ENCODE data around the gene SH3GL2. TPM values are rescaled to one million over a fixed set of nuclear protein-coding genes. Genes with fewer than 3 reads are reported as not detected.

SH3GL2 gene
- total RNA-seq (4.5 TPM), polyA plus RNA-seq (2.4 TPM)

DNA sequence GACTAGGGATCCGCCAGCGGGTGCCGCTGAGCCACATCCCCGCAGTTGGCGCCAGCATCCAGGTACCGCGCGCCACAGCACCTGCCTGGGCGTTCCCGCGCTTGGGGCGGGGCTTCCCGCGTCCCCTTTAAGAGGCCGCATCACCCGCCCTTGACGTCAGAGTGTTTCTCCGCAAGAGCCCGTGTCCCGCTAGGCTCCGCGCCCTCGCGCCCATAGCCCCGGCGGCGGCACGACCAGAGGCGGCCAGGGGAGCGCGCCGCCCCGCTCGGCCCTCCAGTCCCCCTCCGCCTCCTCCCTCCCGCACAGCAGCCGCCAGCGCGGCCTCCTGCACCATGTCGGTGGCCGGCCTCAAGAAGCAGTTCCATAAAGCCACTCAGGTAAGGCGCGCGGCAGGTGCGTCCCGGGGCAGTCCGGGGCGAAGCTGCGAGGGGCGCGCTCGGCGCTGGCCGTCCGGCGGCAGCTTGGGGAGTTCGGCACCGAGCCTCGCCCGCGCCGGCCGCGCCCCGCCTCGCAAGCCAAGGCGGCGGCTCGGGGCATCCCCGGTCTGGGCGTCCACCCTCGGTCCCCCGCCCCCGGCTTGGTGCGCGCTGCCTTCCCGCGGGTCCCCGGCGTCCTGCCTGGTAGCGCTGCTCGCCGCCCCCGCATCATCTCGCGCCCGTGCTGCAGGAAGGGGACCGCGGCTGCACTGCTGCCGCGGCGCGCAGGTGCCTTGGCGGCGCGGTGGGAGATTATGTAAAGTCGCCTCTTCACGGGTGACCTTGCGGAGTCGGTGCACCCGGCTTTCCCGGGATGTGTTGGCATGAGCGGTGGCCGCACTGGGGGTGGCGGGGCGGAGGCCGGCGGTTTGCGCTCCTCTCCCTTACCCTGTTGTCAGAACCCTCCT is at the start of gene SH3GL2:
Gene SH3GL2, plus strand, starts transcription at position 156 of the 883 bp plus-strand sequence.
- peak within 1 kb of the TSS; percentile 52 for H3K4me3 ChIP-seq (ENCODE audit: low read depth, low read length)
- under 1% methylated on average over 109 of the region's 109 CpGs for WGBS

DNA sequence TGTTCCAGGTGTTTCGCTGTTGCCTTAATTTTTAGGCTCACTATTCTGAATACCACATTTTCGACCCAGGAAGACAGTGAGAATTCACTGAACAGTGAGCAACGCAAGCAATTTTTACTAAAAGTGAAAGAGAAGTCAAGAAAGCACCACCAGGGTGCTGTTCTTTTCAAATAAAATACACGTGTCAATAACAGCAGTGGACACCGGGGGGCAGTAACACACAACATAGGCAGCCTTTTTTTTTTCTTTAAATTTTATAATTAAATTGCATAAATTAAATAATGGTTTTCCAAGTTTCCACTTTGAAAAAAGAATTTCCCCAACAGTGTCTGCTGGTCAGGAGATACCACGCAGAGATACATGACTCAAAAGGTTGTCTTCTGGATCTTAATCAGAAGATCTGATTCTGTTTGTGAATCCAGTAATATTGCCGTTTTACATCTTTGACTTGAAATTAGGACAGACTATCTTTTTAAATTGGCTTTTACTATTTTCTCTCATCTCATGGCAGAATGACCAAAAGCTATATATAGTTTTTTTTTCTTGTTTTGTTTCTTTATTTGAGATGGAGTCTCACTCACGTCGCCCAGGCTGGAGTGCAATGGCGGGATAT is 47.1 kb upstream of the SH3GL2 start:
- 48% methylated on average over 10 of the region's 10 CpGs for WGBS

More for the DNA sequence above, at the start of gene SH3GL2:
- no peak within 1 kb of the TSS for H3K27ac ChIP-seq (ENCODE audit: low read depth)
- H3K36me3 ChIP-seq (ENCODE audit: insufficient read depth) = no peaks in the 10 kb centered on the region
- no peaks in the 10 kb centered on the region for H3K4me1 ChIP-seq (ENCODE audit: insufficient read depth)
- DNase-seq (ENCODE audit: extremely low spot score) = no peak

DNA sequence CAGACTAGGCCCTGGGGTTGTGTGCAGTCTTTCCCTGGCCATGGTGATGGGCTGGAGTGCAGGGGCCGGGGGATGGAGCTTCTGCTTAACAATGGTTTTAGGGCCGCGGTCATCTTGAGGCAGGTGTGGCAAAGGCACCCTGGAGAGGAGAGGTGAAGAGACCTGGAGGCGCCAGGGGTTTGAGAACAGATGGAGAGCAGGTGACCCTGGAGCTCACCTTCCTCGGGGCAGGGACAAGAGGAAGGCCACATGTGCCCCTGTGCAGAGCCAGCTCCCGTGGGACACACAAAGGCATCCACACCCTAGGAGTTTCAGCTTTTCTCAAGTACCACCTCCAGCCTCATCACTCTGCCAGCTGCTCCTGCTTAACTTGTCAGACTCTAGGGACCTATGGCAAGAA is 46.4 kb upstream of the SH3GL2 start:
- H3K27ac ChIP-seq (ENCODE audit: low read depth) = no peak overlapping the region
- H3K4me3 ChIP-seq (ENCODE audit: low read depth, low read length) = no peak overlapping the region
- no peak for DNase-seq (ENCODE audit: extremely low spot score)
- H3K4me1 ChIP-seq (ENCODE audit: insufficient read depth) = no peaks in the 10 kb centered on the region
- no peaks in the 10 kb centered on the region for H3K36me3 ChIP-seq (ENCODE audit: insufficient read depth)
- 85% methylated on average over 6 of the region's 6 CpGs for WGBS

More for the DNA sequence above, 47.1 kb upstream of the SH3GL2 start:
- Histone ChIP-seq H3K4me1 (ENCODE audit: insufficient read depth) (no peaks in the 10 kb centered on the region), H3K27ac (ENCODE audit: low read depth) (no peak overlapping the region), H3K36me3 (ENCODE audit: insufficient read depth) (no peaks in the 10 kb centered on the region), H3K4me3 (ENCODE audit: low read depth, low read length) (no peak overlapping the region)
- DNase-seq (ENCODE audit: extremely low spot score) = peak; percentile 26

DNA sequence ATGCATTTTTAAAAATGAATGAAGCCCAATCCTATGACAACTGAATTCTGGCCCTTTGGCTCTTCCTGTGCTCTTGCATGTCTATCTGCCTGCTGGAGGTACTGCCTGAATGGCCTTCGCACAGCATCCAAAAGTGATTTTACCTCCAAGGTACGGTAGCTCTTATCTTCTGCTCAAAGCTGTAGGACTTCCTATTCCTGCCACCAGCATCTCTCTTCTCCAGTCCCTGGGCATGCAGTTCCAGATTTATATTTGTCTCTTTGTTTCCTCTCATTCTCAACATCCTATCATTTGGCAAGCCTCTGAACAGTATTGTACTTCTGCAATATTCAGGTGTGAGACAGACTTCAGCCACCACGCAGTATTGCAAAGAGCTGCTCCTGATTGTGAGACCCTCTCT is 43.7 kb upstream of the SH3GL2 start:
- no peaks in the 10 kb centered on the region for H3K36me3 ChIP-seq (ENCODE audit: insufficient read depth)
- WGBS = 89% methylated on average over 3 of the region's 3 CpGs
- no peak for DNase-seq (ENCODE audit: extremely low spot score)
- H3K27ac ChIP-seq (ENCODE audit: low read depth) = no peak overlapping the region
- no peaks in the 10 kb centered on the region for H3K4me1 ChIP-seq (ENCODE audit: insufficient read depth)
- H3K4me3 ChIP-seq (ENCODE audit: low read depth, low read length) = no peak overlapping the region

DNA sequence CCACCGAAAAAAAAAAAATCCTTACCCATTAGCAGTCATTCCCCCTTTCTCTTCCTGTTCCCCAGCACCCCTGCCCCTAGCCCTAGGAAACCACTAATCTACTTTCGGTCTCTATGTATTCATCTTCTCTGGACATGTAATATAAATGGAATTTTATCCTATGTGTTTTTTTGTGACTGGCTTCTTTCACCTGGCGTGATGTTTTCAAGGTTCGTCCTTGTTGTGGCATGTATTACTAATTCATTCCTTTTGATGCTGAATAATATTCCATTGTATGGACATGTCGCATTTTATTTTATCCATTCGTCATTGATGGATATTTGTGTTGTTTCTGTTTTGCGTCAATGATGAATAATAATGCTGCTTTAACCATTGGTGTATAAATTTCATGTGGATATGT is 42.8 kb upstream of the SH3GL2 start:
- Histone ChIP-seq H3K36me3 (ENCODE audit: insufficient read depth) (no peaks in the 10 kb centered on the region), H3K27ac (ENCODE audit: low read depth) (no peak overlapping the region), H3K4me3 (ENCODE audit: low read depth, low read length) (no peak overlapping the region), H3K4me1 (ENCODE audit: insufficient read depth) (no peaks in the 10 kb centered on the region)
- no peak for DNase-seq (ENCODE audit: extremely low spot score)
- 92% methylated on average over 7 of the region's 7 CpGs for WGBS

DNA sequence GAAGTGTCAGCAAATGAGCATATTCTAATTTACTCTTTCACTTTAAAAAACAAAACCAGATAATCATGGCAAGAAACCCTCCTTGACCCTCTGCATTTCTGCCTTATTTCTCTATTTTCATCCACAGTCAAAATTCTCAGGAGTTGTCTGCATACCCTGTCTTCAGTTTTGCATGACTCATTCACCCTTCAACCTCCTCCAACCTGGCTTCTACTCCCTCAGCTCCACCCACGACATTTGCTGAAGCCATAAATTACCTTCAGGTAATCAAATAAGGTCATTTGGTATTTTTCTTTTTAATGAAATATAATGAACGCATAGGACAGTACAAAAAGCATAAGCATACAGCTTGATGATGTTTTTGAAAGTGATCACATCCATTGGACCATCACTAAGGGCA is 27.8 kb upstream of the SH3GL2 start:
- no peak overlapping the region for H3K4me3 ChIP-seq (ENCODE audit: low read depth, low read length)
- H3K36me3 ChIP-seq (ENCODE audit: insufficient read depth) = no peaks in the 10 kb centered on the region
- DNase-seq (ENCODE audit: extremely low spot score) = no peak
- H3K4me1 ChIP-seq (ENCODE audit: insufficient read depth) = no peaks in the 10 kb centered on the region
- H3K27ac ChIP-seq (ENCODE audit: low read depth) = no peak overlapping the region
- WGBS = 83% methylated on average over 2 of the region's 2 CpGs

DNA sequence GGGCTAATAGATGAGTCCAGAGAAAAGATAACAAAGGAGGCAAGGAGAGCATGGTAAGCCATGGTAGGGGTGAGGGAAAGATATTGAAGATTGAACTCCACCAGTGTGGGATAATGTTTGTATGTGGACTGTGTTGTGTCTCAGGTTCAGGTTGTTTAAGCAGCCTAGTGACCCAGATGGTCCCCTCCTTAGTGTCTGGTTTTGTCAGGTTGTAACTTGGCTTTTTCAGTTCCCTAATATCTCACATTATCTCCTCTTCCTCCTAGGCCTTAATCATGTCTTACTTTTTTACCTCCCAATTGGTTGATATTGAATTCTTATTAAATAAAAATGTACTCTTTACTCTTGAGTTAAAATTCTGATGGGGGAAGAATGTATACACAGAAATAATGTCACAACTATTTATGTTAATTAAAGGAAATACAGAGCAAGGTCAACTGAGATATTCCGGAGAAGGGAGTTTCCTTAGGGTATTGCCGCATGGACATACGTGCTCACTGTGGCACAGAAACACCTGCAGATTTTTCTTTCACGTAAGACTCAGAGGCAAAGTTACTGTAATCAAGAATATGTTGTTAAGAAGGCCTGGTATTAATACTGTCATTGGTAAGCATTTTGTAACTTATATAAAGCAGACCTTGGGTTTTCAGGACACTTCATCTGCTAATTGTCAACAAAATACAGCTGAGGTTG is 23.4 kb upstream of the SH3GL2 start:
- no peaks in the 10 kb centered on the region for H3K4me1 ChIP-seq (ENCODE audit: insufficient read depth)
- WGBS = 87% methylated on average over 4 of the region's 4 CpGs
- no peak for DNase-seq (ENCODE audit: extremely low spot score)
- H3K27ac ChIP-seq (ENCODE audit: low read depth) = no peak overlapping the region
- no peaks in the 10 kb centered on the region for H3K36me3 ChIP-seq (ENCODE audit: insufficient read depth)
- no peak overlapping the region for H3K4me3 ChIP-seq (ENCODE audit: low read depth, low read length)

DNA sequence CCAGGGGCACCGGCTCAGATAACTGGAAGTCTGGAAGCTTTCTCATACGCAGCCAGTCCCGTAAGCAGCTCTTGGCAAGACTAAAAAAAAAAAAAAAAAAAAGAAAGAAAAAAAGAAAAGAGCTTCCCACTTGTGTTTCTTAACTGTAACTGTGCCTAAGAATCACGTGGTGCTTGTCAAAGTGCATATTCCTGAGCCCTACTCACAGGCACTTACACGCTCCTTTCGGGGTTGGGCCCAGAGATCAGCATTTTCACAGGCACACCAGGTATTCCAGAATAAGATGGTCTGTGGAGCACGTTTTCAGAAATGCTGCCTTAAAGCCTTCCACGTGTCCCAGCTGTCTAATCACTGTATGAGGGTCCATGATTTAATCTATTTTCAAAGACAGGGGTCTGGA is 22.6 kb upstream of the SH3GL2 start:
- no peak overlapping the region for H3K4me3 ChIP-seq (ENCODE audit: low read depth, low read length)
- no peaks in the 10 kb centered on the region for H3K4me1 ChIP-seq (ENCODE audit: insufficient read depth)
- DNase-seq (ENCODE audit: extremely low spot score) = no peak
- H3K27ac ChIP-seq (ENCODE audit: low read depth) = no peak overlapping the region
- WGBS = 73% methylated on average over 8 of the region's 8 CpGs
- no peaks in the 10 kb centered on the region for H3K36me3 ChIP-seq (ENCODE audit: insufficient read depth)

DNA sequence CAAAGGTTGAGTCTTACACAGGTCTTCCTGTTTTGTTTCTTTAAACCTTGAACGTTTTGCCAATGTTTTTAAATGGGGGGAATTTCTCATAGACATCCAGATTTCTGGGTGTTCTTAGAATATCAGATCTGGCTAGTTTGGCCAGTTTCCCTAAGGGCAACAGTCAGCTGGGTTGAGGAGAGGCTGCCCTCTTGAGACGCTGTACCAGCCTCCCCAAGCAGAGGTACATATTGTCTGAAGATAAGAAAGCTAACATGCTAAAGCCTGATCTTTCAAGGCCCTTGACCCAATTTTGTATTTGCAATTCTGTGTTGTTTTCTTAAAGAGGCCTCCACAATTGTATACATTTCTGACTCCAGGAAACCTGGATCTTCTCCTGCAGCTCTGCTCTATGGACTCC is 21.9 kb upstream of the SH3GL2 start:
- no peak overlapping the region for H3K27ac ChIP-seq (ENCODE audit: low read depth)
- H3K4me3 ChIP-seq (ENCODE audit: low read depth, low read length) = no peak overlapping the region
- no peaks in the 10 kb centered on the region for H3K4me1 ChIP-seq (ENCODE audit: insufficient read depth)
- WGBS = 71% methylated on average over 2 of the region's 2 CpGs
- DNase-seq (ENCODE audit: extremely low spot score) = no peak
- no peaks in the 10 kb centered on the region for H3K36me3 ChIP-seq (ENCODE audit: insufficient read depth)

DNA sequence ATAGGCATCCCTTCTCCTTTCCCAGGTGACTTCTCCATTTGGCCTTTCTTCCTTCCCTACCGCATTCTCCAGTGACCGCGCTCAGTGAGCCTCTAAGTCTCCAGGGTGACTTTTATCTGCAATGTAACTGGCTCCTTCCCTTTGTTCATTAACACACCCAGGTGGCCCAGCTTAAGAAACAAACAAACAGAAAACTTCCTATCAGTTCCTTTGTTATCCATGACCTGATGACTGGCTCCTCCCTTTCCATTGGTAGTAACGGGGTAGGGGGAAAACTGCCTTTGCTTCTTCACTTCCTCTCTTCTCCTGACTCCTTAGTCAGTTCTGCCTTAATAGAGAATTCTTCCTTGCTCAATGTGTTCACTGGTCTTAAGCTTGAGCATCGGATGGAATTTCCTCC is 7.0 kb upstream of the SH3GL2 start:
- Histone ChIP-seq H3K27ac (ENCODE audit: low read depth) (no peak overlapping the region), H3K4me1 (ENCODE audit: insufficient read depth) (no peaks in the 10 kb centered on the region), H3K4me3 (ENCODE audit: low read depth, low read length) (no peak overlapping the region), H3K36me3 (ENCODE audit: insufficient read depth) (no peaks in the 10 kb centered on the region)
- WGBS = 55% methylated on average over 5 of the region's 5 CpGs
- no peak for DNase-seq (ENCODE audit: extremely low spot score)

DNA sequence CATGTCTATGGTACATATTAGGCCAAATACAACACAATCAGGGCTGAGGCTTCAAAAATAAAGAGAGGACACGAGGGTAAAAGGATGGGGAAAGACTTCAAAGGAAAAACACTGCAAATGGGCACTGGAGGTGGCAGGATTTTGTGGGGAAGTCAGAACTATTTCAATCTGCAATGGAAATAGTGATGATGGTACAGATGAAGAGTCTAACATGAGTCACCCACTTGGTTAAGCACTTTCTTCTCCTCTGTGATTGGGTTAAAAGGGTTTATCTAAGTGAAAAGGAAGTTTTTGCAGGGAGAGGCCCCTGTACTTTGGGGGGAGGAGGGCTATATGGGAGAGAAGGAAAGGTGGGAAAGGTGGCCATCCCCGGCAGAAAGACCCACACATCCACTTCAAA is 4.5 kb upstream of the SH3GL2 start:
- no peak for DNase-seq (ENCODE audit: extremely low spot score)
- no peaks in the 10 kb centered on the region for H3K36me3 ChIP-seq (ENCODE audit: insufficient read depth)
- H3K4me1 ChIP-seq (ENCODE audit: insufficient read depth) = no peaks in the 10 kb centered on the region
- no peak overlapping the region for H3K27ac ChIP-seq (ENCODE audit: low read depth)
- no peak overlapping the region for H3K4me3 ChIP-seq (ENCODE audit: low read depth, low read length)
- 57% methylated on average over 2 of the region's 2 CpGs for WGBS

DNA sequence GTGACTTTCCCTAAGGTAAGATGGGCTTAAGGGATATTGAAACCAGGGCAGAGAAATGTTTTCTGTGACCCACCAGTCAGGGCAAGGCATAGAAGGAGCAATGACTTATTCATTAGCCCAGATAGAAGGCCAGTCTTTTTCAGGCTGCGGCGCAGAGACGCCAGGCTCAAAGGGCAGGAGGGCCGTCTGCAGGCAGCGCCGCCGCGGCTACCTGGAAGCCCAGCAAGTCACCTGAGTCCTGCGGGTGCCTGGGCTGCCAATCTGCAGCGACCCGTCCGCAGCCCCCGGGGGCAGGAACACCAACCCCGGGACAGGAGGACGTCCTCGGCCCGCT is 322 bp upstream of the SH3GL2 start:
- no peak for DNase-seq (ENCODE audit: extremely low spot score)
- no peak overlapping the region for H3K27ac ChIP-seq (ENCODE audit: low read depth)
- H3K4me1 ChIP-seq (ENCODE audit: insufficient read depth) = no peaks in the 10 kb centered on the region
- 4% methylated on average over 17 of the region's 17 CpGs for WGBS
- no peaks in the 10 kb centered on the region for H3K36me3 ChIP-seq (ENCODE audit: insufficient read depth)
- peak overlapping the region; percentile 52 for H3K4me3 ChIP-seq (ENCODE audit: low read depth, low read length)

DNA sequence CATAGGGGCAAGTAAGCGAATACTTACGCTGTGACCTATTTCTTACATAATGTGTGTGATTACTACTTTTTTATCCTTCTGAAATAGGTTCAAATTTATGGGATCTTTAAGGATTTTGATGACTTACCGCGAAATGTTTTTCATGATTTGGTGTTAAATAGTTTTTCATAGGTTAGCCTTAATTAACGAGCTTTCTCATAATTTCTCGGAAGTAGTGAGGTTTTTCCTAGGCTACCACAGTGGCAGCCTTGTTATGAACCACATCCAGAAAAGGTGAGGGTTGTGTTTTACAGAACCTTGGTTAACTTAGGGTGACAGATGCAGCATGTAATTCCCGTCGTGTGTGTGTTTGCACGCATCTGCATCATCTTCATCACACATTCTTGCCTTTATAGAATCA is 1.3 kb downstream of the SH3GL2 start:
- H3K36me3 ChIP-seq (ENCODE audit: insufficient read depth) = no peaks in the 10 kb centered on the region
- H3K4me1 ChIP-seq (ENCODE audit: insufficient read depth) = no peaks in the 10 kb centered on the region
- H3K4me3 ChIP-seq (ENCODE audit: low read depth, low read length) = no peak overlapping the region
- 69% methylated on average over 9 of the region's 9 CpGs for WGBS
- DNase-seq (ENCODE audit: extremely low spot score) = no peak
- no peak overlapping the region for H3K27ac ChIP-seq (ENCODE audit: low read depth)

DNA sequence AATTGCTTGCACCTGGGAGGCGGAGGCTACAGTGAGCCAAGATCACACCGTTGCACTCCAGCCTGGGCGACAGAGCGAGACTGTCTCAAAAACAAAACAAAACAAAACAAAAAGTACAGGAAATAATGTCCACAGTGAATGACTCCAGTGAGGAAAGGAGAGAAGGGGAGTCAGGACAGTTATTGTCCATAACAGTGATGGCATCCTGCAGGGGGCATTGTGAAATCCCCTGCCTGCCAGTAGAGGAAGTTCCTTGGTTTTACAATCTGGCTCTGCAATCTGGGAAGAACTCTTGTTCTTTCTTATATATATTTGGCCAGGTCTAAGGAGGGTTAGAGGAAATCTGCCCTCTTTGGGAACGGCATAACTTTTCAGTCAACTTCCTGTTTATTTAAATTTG is 8.2 kb downstream of the SH3GL2 start:
- no peaks in the 10 kb centered on the region for H3K36me3 ChIP-seq (ENCODE audit: insufficient read depth)
- 77% methylated on average over 5 of the region's 5 CpGs for WGBS
- H3K4me3 ChIP-seq (ENCODE audit: low read depth, low read length) = no peak overlapping the region
- H3K4me1 ChIP-seq (ENCODE audit: insufficient read depth) = no peaks in the 10 kb centered on the region
- no peak overlapping the region for H3K27ac ChIP-seq (ENCODE audit: low read depth)
- no peak for DNase-seq (ENCODE audit: extremely low spot score)

Data from urinary bladder (tissue), 4 donors.